SU-DHL-6 (cell line): Measurements from ENCODE around the gene CLCA2.

Experiments
- EZH2phosphoT487 ChIP-seq: fragments of 200-600 bp; sonication (generic), shearing (Covaris generic); conservative IDR thresholded peaks from 2 replicates; pipeline ENCODE4 v1.6.1; 2018; ENCODE audit warnings: mild to moderate bottlenecking, antibody characterized with exemption, low read length, moderate library complexity, mixed read lengths
- TF ChIP-seq, protein P1 (sequence below): fragments of 200-600 bp; sonication (generic); IDR thresholded peaks from one replicate; pipeline ENCODE4 v1.5.1; 2017; ENCODE audit warnings: antibody characterized with exemption, mild to moderate bottlenecking, low read length, moderate library complexity; ENCODE audit not compliant: insufficient read depth, poor library complexity, severe bottlenecking

DNA sequence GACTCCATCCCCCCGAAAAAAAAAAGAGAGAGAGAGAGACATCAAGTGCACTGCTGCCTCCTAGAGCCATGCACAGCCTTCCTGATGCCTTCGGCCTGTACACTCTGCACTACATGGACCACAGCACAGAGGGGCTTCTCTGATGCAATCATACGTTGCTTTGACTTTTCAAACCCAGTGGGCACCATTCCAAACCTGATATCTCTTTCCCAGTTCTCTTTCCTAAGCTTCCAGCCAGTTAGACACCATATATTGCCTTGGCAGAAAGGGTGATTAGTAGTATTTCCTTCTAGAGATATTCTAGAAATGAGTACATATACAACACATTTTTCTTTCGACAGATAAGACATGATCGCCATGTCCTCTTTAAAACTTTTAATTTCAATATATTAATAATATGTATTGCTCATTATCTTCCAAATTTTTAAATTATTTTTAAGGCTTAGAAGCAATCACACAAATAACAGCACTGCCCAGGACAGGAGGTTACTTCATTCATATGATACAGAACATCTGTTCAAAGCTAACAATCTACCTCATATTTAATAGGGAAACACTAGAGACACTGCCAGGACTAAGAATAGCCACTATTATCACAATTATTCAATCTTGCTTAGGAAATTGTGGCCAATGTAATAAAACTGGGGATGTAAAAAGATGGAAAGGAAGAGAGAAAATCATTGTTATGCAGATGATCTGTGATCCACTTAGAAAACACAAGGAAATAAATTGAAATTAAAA is 54.6 kb downstream of the CLCA2 start:
- TF ChIP-seq, protein P1, sequence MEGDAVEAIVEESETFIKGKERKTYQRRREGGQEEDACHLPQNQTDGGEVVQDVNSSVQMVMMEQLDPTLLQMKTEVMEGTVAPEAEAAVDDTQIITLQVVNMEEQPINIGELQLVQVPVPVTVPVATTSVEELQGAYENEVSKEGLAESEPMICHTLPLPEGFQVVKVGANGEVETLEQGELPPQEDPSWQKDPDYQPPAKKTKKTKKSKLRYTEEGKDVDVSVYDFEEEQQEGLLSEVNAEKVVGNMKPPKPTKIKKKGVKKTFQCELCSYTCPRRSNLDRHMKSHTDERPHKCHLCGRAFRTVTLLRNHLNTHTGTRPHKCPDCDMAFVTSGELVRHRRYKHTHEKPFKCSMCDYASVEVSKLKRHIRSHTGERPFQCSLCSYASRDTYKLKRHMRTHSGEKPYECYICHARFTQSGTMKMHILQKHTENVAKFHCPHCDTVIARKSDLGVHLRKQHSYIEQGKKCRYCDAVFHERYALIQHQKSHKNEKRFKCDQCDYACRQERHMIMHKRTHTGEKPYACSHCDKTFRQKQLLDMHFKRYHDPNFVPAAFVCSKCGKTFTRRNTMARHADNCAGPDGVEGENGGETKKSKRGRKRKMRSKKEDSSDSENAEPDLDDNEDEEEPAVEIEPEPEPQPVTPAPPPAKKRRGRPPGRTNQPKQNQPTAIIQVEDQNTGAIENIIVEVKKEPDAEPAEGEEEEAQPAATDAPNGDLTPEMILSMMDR, result no peak
- no peak for TF ChIP-seq EZH2phosphoT487
